IMR-90 (cell line): ENCODE results near the gene FRK. TPM values are rescaled to one million over a fixed set of nuclear protein-coding genes. Genes with fewer than 3 reads are reported as not detected.

Experiments
- ATAC-seq: fragments of 200-7000 bp; cut with Tn5 transposase; 2 replicates; pipeline ENCODE4 v1.9.1; 2020; ENCODE audit warnings: low read depth, mild to moderate bottlenecking, moderate library complexity
- BruUV-seq: library from RNA; stranded (reverse); fragments of 400-500 nt; replicated peaks from 2 replicates; lab custom pipeline; 2021; lab: Mats Ljungman, UMichigan
- CTCF ChIA-PET: fragments of 300-600 bp; formaldehyde crosslinking; extraction: SDS; loops from one replicate; lab custom pipeline; 2021; ENCODE audit warnings: antibody characterized with exemption; lab: Yijun Ruan, JAX
- POLR2A ChIA-PET: fragments of 300-600 bp; sonication (Branson Sonifier 250); formaldehyde crosslinking; loops from one replicate; lab custom pipeline; 2022; ENCODE audit warnings: antibody characterized with exemption; ENCODE audit not compliant: unreplicated experiment; lab: Charles Lee
- DNase-seq: peaks from one replicate; pipeline ENCODE4 v3.0.0; 2013
- H2AFZ ChIP-seq: replicated peaks from 2 replicates; pipeline ENCODE3; 2013; ENCODE audit warnings: low read length, mild to moderate bottlenecking; ENCODE audit not compliant: poor library complexity
- H2AK5ac ChIP-seq: 2 replicates; pipeline ENCODE4 v1.6.1; 2013; ENCODE audit warnings: low read depth, low read length, inconsistent platforms
- H2AK9ac ChIP-seq: replicated peaks from 2 replicates; pipeline ENCODE3; 2013; ENCODE audit warnings: mild to moderate bottlenecking, low read depth, low read length, moderate library complexity; ENCODE audit not compliant: poor library complexity
- H2BK120ac ChIP-seq: 2 replicates; pipeline ENCODE4 v1.6.1; 2013; ENCODE audit warnings: low read depth, low read length, inconsistent platforms
- H2BK15ac ChIP-seq: 3 replicates; pipeline ENCODE4 v1.6.1; 2013; ENCODE audit warnings: low read depth, low read length, inconsistent platforms
- H2BK20ac ChIP-seq: 2 replicates; pipeline ENCODE4 v1.6.1; 2013; ENCODE audit warnings: low read depth, mild to moderate bottlenecking, inconsistent platforms, low read length, moderate library complexity
- H2BK5ac ChIP-seq: 2 replicates; pipeline ENCODE4 v1.6.1; 2013; ENCODE audit warnings: mild to moderate bottlenecking, low read depth, low read length, inconsistent platforms; ENCODE audit not compliant: poor library complexity, severe bottlenecking
- H3K14ac ChIP-seq: replicated peaks from 2 replicates; pipeline ENCODE4 v1.6.1; 2013; ENCODE audit warnings: low read depth, low read length, inconsistent platforms
- H3K18ac ChIP-seq: 2 replicates; pipeline ENCODE4 v1.6.1; 2013; ENCODE audit warnings: low read depth, low read length, control low read depth
- H3K23ac ChIP-seq: 2 replicates; pipeline ENCODE4 v1.6.1; 2013; ENCODE audit warnings: low read depth, low read length, inconsistent platforms
- H3K27ac ChIP-seq: 2 replicates; pipeline ENCODE4 v1.5.1; 2013; ENCODE audit warnings: mild to moderate bottlenecking, control low read depth, low read length; ENCODE audit not compliant: insufficient read depth
- H3K27me3 ChIP-seq: 2 replicates; pipeline ENCODE4 v1.6.1; 2013; ENCODE audit warnings: low read length; ENCODE audit not compliant: control insufficient read depth, insufficient read depth
- H3K36me3 ChIP-seq: 2 replicates; pipeline ENCODE4 v1.6.1; 2013; ENCODE audit warnings: low read length, mixed read lengths; ENCODE audit not compliant: control insufficient read depth, insufficient read depth
- H3K4ac ChIP-seq: 2 replicates; pipeline ENCODE4 v1.6.1; 2013; ENCODE audit warnings: low read depth, low read length, inconsistent platforms
- H3K4me1 ChIP-seq: 2 replicates; pipeline ENCODE4 v1.6.1; 2013; ENCODE audit warnings: low read length, mixed read lengths; ENCODE audit not compliant: control insufficient read depth, insufficient read depth
- H3K4me2 ChIP-seq: 2 replicates; pipeline ENCODE4 v1.6.1; 2013; ENCODE audit warnings: low read depth, mild to moderate bottlenecking, control low read depth, low read length, moderate library complexity
- H3K4me3 ChIP-seq: 2 replicates; pipeline ENCODE4 v1.5.1; 2013; ENCODE audit warnings: low read depth, mild to moderate bottlenecking, control low read depth, low read length, moderate library complexity; ENCODE audit not compliant: insufficient read depth
- H3K56ac ChIP-seq: 2 replicates; pipeline ENCODE4 v1.6.1; 2013; ENCODE audit warnings: low read length, inconsistent platforms; ENCODE audit not compliant: insufficient read depth; ENCODE audit errors: extremely low read depth
- H3K79me1 ChIP-seq, 2 experiments: 2 replicates each; pipeline ENCODE4 v1.6.1; 2013; ENCODE audit warnings: low read length in 2 of 2, inconsistent platforms in 1 of 2, low read depth in 1 of 2
- H3K9ac ChIP-seq: 2 replicates; pipeline ENCODE4 v1.6.1; 2013; ENCODE audit warnings: low read depth, low read length, control low read depth
- H3K9me1 ChIP-seq: 2 replicates; pipeline ENCODE4 v1.6.1; 2013; ENCODE audit warnings: low read length, inconsistent platforms; ENCODE audit not compliant: insufficient read depth
- H3K9me3 ChIP-seq: 2 replicates; pipeline ENCODE4 v1.6.1; 2013; ENCODE audit warnings: low read length; ENCODE audit not compliant: control insufficient read depth, insufficient read depth
- H4K20me1 ChIP-seq: 2 replicates; pipeline ENCODE4 v1.6.1; 2013; ENCODE audit warnings: low read length, inconsistent platforms; ENCODE audit not compliant: insufficient read depth
- H4K5ac ChIP-seq: 2 replicates; pipeline ENCODE4 v1.6.1; 2013; ENCODE audit warnings: mild to moderate bottlenecking, low read depth, low read length, control low read depth
- H4K8ac ChIP-seq, 2 experiments: 2 replicates each; pipeline ENCODE4 v1.6.1; 2013; ENCODE audit warnings: low read depth in 2 of 2, low read length in 2 of 2, control low read depth in 1 of 2, inconsistent platforms in 1 of 2
- H4K91ac ChIP-seq: 2 replicates; pipeline ENCODE4 v1.6.1; 2013; ENCODE audit warnings: low read depth, low read length, inconsistent platforms; ENCODE audit not compliant: insufficient read depth
- BHLHE40 ChIP-seq: fragments of 150-350 bp; IDR thresholded peaks from 2 replicates; pipeline ENCODE4 v1.6.1; 2016; ENCODE audit warnings: mild to moderate bottlenecking, low read depth, low read length
- CTCF ChIP-seq: conservative IDR thresholded peaks from 2 replicates; pipeline ENCODE4 v1.5.1; 2012; ENCODE audit warnings: mild to moderate bottlenecking, low read depth, low read length, improper control_type of control experiment
- MAFK ChIP-seq: IDR thresholded peaks from 2 replicates; pipeline ENCODE4 v1.6.1; 2012; ENCODE audit warnings: low read depth, low read length, improper control_type of control experiment
- NFE2L2 ChIP-seq: fragments of 150-350 bp; IDR thresholded peaks from 2 replicates; pipeline ENCODE4 v1.6.1; 2016; ENCODE audit warnings: low read depth, mild to moderate bottlenecking, low read length
- RAD21 ChIP-seq: IDR thresholded peaks from 2 replicates; pipeline ENCODE4 v1.6.1; 2012; ENCODE audit warnings: low read length, improper control_type of control experiment
- WGBS, 2 experiments: methylation state at CpG; one replicate each; pipeline versions ENCODE4 v1.1.5 to v1.1.7; 2013; ENCODE audit warnings: missing lambda C conversion rate in 2 of 2; ENCODE audit not compliant: insufficient read length in 1 of 2; ENCODE audit errors: extremely low coverage in 2 of 2; 5-methylcytosine and 5-hydroxymethylcytosine counted together
- dilution Hi-C: fragments of 300-500 bp; cut with HindIII; formaldehyde crosslinking; loops from one replicate; pipeline ENCODE4 v1.14.3; 2018; ENCODE audit warnings: low sequenced_read_pairs; ENCODE audit not compliant: unreplicated experiment
- in situ Hi-C: fragments of 300-500 bp; cut with MboI; formaldehyde crosslinking; loops from 3 replicates; pipeline ENCODE4 v1.14.3; 2019; ENCODE audit warnings: low sequenced_read_pairs, inconsistent platforms, mixed read lengths
- intact Hi-C: fragments of 100-400 bp; cut with micrococcal nuclease; formaldehyde crosslinking; loops from 2 replicates; pipeline ENCODE4 v1.10.0; 2022
- polyA plus RNA-seq, 3 experiments: library from polyadenylated mRNA; depleted of rRNA; stranded (reverse); fragments of >200 nt; gene quantifications; 2 replicates each; pipeline ENCODE4 v1.2.3, GENCODE V29; 2012; ENCODE audit warnings: low replicate concordance in 1 of 3
- total RNA-seq: library from RNA; depleted of rRNA; stranded (reverse); fragments of >200 nt; gene quantifications from 2 replicates; pipeline ENCODE4 v1.2.3, GENCODE V29; 2012

The FRK gene
- total and polyA plus RNA-seq, 2 of the 4 experiments (the other 2 are of a cell fraction): under 0.01 to 0.02 TPM

GRCh38 chr6:116078945-116079344 lies 18.3 kb upstream of the FRK start:
- H3K36me3 ChIP-seq: no peaks in the 10 kb centered on the region
- H2BK120ac ChIP-seq: no peak overlapping the region
- H2AK9ac ChIP-seq: no peak overlapping the region
- no peak overlapping the region for H3K27ac ChIP-seq
- no peak overlapping the region for H3K23ac ChIP-seq
- no peak overlapping the region for H2BK20ac ChIP-seq
- no peak for DNase-seq
- H3K27me3 ChIP-seq: no peaks in the 10 kb centered on the region
- no peak overlapping the region for H3K4me3 ChIP-seq
- no peaks in the 10 kb centered on the region for H4K20me1 ChIP-seq
- no peak overlapping the region for H2BK5ac ChIP-seq
- no peak overlapping the region for H2BK15ac ChIP-seq
- ChIA-PET CTCF (no interaction called here), POLR2A (no interaction called here)
- no peak for TF ChIP-seq NFE2L2
- no peak for TF ChIP-seq BHLHE40
- TF ChIP-seq RAD21: no peak
- no peak for TF ChIP-seq CTCF
- 0 out of 2 replicates have a peak, but pooled peaks have one; percentile 27 for TF ChIP-seq MAFK
- no peak overlapping the region for H2AK5ac ChIP-seq
- H2AFZ ChIP-seq: no peak overlapping the region
- no peak overlapping the region for H3K18ac ChIP-seq
- H3K9me3 ChIP-seq: no peaks in the 10 kb centered on the region
- peaks cover 7% of the 10 kb centered on the region for H3K9me1 ChIP-seq
- H3K4ac ChIP-seq: no peak overlapping the region
- WGBS, 2 experiments: no CpG with 5 or more reads among the region's 3 CpGs
- H3K4me2 ChIP-seq: no peak overlapping the region
- H3K79me1 ChIP-seq: no peaks in the 10 kb centered on the region; a peak in 1 of 4 replicates
- in situ Hi-C loops: no loop called here
- peaks cover 7% of the 10 kb centered on the region for H3K4me1 ChIP-seq
- H3K14ac ChIP-seq: no peak overlapping the region
- no peak for ATAC-seq
- no peak overlapping the region for H3K56ac ChIP-seq
- intact Hi-C loops: no loop called here
- no TSS peak for BruUV-seq
- H4K5ac ChIP-seq: no peak overlapping the region
- no peak overlapping the region for H4K91ac ChIP-seq
- H4K8ac ChIP-seq: no peak overlapping the region
- dilution Hi-C loops: no loop called here
- no peak overlapping the region for H3K9ac ChIP-seq
